ENCODE data around the gene ZBTB21. TPM values are rescaled to one million over a fixed set of nuclear protein-coding genes. Genes with fewer than 3 reads are reported as not detected.

ZBTB21 gene
- polyA plus RNA-seq, 3 donors, result 4.7 to 7.2 (median 6.3) TPM

- Histone ChIP-seq H3K79me2 (ENCODE audit: insufficient read depth, low read length) (peaks cover 15% of the 10 kb centered on the region), H2AFZ (ENCODE audit: insufficient read depth, low read depth, low read length, poor library complexity, severe bottlenecking) (no peak overlapping the region), H3K9me3 (replicated peaks in 1 of 2; ENCODE audit: control insufficient read depth in 1 of 2, insufficient read depth in 1 of 2, low read length in 2 of 2) (no peaks in the 10 kb centered on the region), H3K36me3 (replicated peaks in 1 of 2; ENCODE audit: control insufficient read depth in 1 of 2, insufficient read depth in 2 of 2, low read length in 2 of 2) (no peaks in the 10 kb centered on the region), H3K4me1 (ENCODE audit: control insufficient read depth in 1 of 2, insufficient read depth in 2 of 2, low read length in 2 of 2) (peaks cover 14 to 22% of the 10 kb centered on the region in 2 donors), H4K20me1 (ENCODE audit: insufficient read depth, low read length) (peaks cover 16% of the 10 kb centered on the region), H3K4me2 (replicated peaks; ENCODE audit: extremely low read depth, low read length, poor library complexity, severe bottlenecking) (no peak overlapping the region), H3K4me3 (replicated peaks in 1 of 3; ENCODE audit: low read depth in 2 of 3, low read length in 3 of 3) (no peak overlapping the region), H3K9ac (ENCODE audit: insufficient read depth, low read length, poor library complexity, severe bottlenecking) (no peak overlapping the region), H3K27me3 (ENCODE audit: control insufficient read depth in 2 of 2, insufficient read depth in 2 of 2, low read length in 2 of 2) (peaks cover 0 to 3% of the 10 kb centered on the region in 2 donors), H3K27ac (ENCODE audit: low read depth in 1 of 2, low read length in 2 of 2) (no peak overlapping the region)
- no peak for DNase-seq
- H3K4me1 Mint-ChIP-seq, result peaks cover 24% of the 10 kb centered on the region
- H3K27me3 Mint-ChIP-seq (ENCODE audit: low read depth in 3 of 3), result peaks cover 4 to 11% (median 8%) of the 10 kb centered on the region in 3 donors
- peaks cover 0 to 5% (median 0%) of the 10 kb centered on the region in 7 donors for H3K9me3 Mint-ChIP-seq
- no peak overlapping the region for H3K4me3 Mint-ChIP-seq
- WGBS (ENCODE audit: insufficient coverage), result 100% methylated on average over 11 of the region's 11 CpGs
- intact Hi-C loops (cut with micrococcal nuclease), result no loop called here
- TF ChIP-seq CTCF (IDR thresholded peaks at IDR 0.05), result no peak
- H3K27ac Mint-ChIP-seq, result no peak overlapping the region
- H3K36me3 Mint-ChIP-seq, result peaks cover 4 to 9% of the 10 kb centered on the region in 2 donors
Measured at GRCh38 chr21:41948901-41949300, 61.3 kb downstream of the ZBTB21 start.

- no peak for TF ChIP-seq CTCF (IDR thresholded peaks at IDR 0.05)
- Histone ChIP-seq H3K79me2 (ENCODE audit: insufficient read depth, low read length) (peaks cover 19% of the 10 kb centered on the region), H4K20me1 (ENCODE audit: insufficient read depth, low read length) (peaks cover 16% of the 10 kb centered on the region), H3K36me3 (replicated peaks in 1 of 2; ENCODE audit: control insufficient read depth in 1 of 2, insufficient read depth in 2 of 2, low read length in 2 of 2) (no peaks in the 10 kb centered on the region), H3K4me1 (ENCODE audit: control insufficient read depth in 1 of 2, insufficient read depth in 2 of 2, low read length in 2 of 2) (peaks cover 14 to 19% of the 10 kb centered on the region in 2 donors), H3K4me3 (replicated peaks in 1 of 3; ENCODE audit: low read depth in 2 of 3, low read length in 3 of 3) (no peak overlapping the region), H3K27ac (ENCODE audit: low read depth in 1 of 2, low read length in 2 of 2) (no peak overlapping the region), H3K4me2 (replicated peaks; ENCODE audit: extremely low read depth, low read length, poor library complexity, severe bottlenecking) (no peak overlapping the region), H3K9ac (ENCODE audit: insufficient read depth, low read length, poor library complexity, severe bottlenecking) (no peak overlapping the region), H3K9me3 (replicated peaks in 1 of 2; ENCODE audit: control insufficient read depth in 1 of 2, insufficient read depth in 1 of 2, low read length in 2 of 2) (no peaks in the 10 kb centered on the region), H2AFZ (ENCODE audit: insufficient read depth, low read depth, low read length, poor library complexity, severe bottlenecking) (no peak overlapping the region), H3K27me3 (ENCODE audit: control insufficient read depth in 2 of 2, insufficient read depth in 2 of 2, low read length in 2 of 2) (peaks cover 0 to 3% of the 10 kb centered on the region in 2 donors)
- Mint-ChIP-seq H3K27ac (no peak overlapping the region), H3K27me3 (ENCODE audit: low read depth in 3 of 3) (peaks cover 4 to 11% (median 7%) of the 10 kb centered on the region in 3 donors), H3K36me3 (peaks cover 4 to 9% of the 10 kb centered on the region in 2 donors), H3K9me3 (peaks cover 0 to 6% (median 0%) of the 10 kb centered on the region in 7 donors), H3K4me1 (peaks cover 24% of the 10 kb centered on the region), H3K4me3 (no peak overlapping the region)
- intact Hi-C loops (cut with micrococcal nuclease), result no loop called here
- 72% methylated on average over 6 of the region's 9 CpGs for WGBS (ENCODE audit: insufficient coverage)
- no peak for DNase-seq
Measured at GRCh38 chr21:41948078-41948895, 61.9 kb downstream of the ZBTB21 start.

All from CD14-positive monocyte (primary cell).